Measurements from ENCODE around the gene TIMM9.

DNA sequence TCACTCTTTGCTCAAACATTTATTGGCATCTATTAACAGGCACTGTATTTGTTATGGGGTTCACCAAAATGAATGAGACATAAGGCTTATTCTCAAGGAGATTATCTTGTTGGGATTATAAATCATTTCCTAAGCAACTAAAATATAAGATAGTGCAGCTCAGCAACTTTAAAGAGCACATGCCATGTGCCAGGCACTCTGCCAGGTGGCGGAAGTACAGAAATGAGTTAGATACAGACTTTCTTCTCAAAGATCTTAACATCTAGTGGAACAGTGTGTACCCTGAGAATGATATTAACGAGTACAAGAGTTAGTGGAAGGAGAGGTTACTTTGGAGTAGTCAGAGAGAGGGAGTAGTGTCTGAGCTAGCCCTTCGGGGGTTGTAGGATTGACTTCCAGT, 60.0 kb downstream of the TIMM9 start:
- TF ChIP-seq, protein P1, sequence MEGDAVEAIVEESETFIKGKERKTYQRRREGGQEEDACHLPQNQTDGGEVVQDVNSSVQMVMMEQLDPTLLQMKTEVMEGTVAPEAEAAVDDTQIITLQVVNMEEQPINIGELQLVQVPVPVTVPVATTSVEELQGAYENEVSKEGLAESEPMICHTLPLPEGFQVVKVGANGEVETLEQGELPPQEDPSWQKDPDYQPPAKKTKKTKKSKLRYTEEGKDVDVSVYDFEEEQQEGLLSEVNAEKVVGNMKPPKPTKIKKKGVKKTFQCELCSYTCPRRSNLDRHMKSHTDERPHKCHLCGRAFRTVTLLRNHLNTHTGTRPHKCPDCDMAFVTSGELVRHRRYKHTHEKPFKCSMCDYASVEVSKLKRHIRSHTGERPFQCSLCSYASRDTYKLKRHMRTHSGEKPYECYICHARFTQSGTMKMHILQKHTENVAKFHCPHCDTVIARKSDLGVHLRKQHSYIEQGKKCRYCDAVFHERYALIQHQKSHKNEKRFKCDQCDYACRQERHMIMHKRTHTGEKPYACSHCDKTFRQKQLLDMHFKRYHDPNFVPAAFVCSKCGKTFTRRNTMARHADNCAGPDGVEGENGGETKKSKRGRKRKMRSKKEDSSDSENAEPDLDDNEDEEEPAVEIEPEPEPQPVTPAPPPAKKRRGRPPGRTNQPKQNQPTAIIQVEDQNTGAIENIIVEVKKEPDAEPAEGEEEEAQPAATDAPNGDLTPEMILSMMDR (IDR thresholded peaks at IDR 0.05) = no peak
- TF ChIP-seq POLR2A (IDR thresholded peaks at IDR 0.05) = no peak

Measured in right lobe of liver (tissue), 4 donors.